ENCODE results near the gene RPL9.

- TF ChIP-seq, protein P1, sequence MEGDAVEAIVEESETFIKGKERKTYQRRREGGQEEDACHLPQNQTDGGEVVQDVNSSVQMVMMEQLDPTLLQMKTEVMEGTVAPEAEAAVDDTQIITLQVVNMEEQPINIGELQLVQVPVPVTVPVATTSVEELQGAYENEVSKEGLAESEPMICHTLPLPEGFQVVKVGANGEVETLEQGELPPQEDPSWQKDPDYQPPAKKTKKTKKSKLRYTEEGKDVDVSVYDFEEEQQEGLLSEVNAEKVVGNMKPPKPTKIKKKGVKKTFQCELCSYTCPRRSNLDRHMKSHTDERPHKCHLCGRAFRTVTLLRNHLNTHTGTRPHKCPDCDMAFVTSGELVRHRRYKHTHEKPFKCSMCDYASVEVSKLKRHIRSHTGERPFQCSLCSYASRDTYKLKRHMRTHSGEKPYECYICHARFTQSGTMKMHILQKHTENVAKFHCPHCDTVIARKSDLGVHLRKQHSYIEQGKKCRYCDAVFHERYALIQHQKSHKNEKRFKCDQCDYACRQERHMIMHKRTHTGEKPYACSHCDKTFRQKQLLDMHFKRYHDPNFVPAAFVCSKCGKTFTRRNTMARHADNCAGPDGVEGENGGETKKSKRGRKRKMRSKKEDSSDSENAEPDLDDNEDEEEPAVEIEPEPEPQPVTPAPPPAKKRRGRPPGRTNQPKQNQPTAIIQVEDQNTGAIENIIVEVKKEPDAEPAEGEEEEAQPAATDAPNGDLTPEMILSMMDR (IDR thresholded peaks at IDR 0.05) = peak in 1 of 6 experiments; percentile 5
- no peak for TF ChIP-seq POLR2A (IDR thresholded peaks at IDR 0.05)
Measured at GRCh38 chr4:39410415-39410814, 48.3 kb downstream of the RPL9 start.
